Measurements from ENCODE around the gene METTL18.

METTL18 gene

GRCh38 chr1:169784102-169784501 is 10.6 kb downstream of the METTL18 start:
- DNase-seq, result no peak

- DNase-seq, result no peak
These were observed 12.1 kb downstream of the METTL18 start for GRCh38 chr1:169782596-169782995.

GRCh38 chr1:169779970-169780369 is 14.7 kb downstream of the METTL18 start:
- no peak for DNase-seq

GRCh38 chr1:169779150-169779549 is 15.6 kb downstream of the METTL18 start:
- no peak for DNase-seq

- no peak for DNase-seq
These were observed 18.3 kb downstream of the METTL18 start for GRCh38 chr1:169776440-169776839.

GRCh38 chr1:169768161-169768560 is 26.5 kb downstream of the METTL18 start:
- no peak for DNase-seq

GRCh38 chr1:169765580-169766331 is 29.0 kb downstream of the METTL18 start:
- no peak for DNase-seq

- DNase-seq, result no peak
These were observed 29.8 kb downstream of the METTL18 start for GRCh38 chr1:169764919-169765318.

- DNase-seq, result no peak
These were observed 32.0 kb downstream of the METTL18 start for GRCh38 chr1:169762699-169763098.

- no peak for DNase-seq
These were observed 35.7 kb downstream of the METTL18 start for GRCh38 chr1:169759038-169759437.

GRCh38 chr1:169753549-169753948 is 41.2 kb downstream of the METTL18 start:
- no peak for DNase-seq

- no peak for DNase-seq
These were observed 44.7 kb downstream of the METTL18 start for GRCh38 chr1:169750041-169750440.

GRCh38 chr1:169746550-169746949 is 48.2 kb downstream of the METTL18 start:
- no peak for DNase-seq

GRCh38 chr1:169745015-169745861 is 49.5 kb downstream of the METTL18 start:
- no peak for DNase-seq
